ENCODE results near the gene RRBP1.

Gene RRBP1

DNA sequence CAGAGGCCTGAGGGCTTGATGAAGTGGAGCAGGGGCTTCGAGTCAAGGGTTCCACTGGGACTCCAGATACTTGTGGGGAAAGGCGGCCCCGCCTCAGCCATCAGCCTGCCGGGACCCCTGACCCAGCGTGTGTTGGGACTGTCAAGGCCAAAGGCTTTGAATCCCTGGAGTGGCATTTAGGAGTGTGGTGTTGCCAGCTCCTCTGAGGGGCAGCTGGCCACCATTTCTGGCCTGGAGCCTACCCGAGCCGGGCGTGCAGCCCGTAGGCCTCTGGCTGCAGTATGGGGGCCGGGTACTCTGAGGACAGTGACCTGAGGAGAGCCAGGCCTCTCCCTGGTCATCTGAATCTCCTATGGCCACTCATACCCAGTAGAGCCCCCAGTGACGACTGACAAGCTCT lies 40.0 kb downstream of the RRBP1 start:
- Histone ChIP-seq H3K27me3 (ENCODE audit: control insufficient read depth, insufficient read depth, low read length) (no peaks in the 10 kb centered on the region), H3K4me1 (ENCODE audit: control insufficient read depth, low read depth, low read length) (no peaks in the 10 kb centered on the region), H3K9ac (ENCODE audit: low read length) (no peak overlapping the region), H3K4me3 (ENCODE audit: low read length) (no peak overlapping the region), H3K9me3 (ENCODE audit: control insufficient read depth, low read depth, low read length) (no peaks in the 10 kb centered on the region), H3K27ac (ENCODE audit: low read length) (no peak overlapping the region), H3K36me3 (ENCODE audit: control insufficient read depth, low read depth, low read length) (peaks cover 18% of the 10 kb centered on the region)

DNA sequence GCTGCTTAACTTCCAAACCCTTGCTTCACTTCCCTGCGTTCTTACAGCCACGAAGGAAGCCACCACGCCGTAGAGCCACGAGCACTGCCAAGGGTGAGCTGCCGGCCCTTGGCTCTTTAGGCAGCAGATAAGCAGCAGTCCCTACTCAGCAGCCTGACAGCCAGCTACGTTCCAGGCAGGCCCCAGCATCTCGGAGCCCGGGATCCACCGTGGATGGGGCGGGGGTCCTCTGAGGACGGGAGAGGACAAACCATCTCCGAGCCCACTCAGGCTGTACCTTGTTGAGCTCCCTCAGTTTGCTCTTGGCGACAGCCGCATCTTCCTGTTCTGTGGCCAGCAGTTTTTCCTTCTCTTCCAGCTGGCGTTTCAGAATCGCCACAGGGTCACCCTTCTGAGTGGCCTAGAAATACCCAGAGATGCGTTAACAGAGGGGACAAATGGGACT lies 40.5 kb downstream of the RRBP1 start:
- H3K9ac ChIP-seq (ENCODE audit: low read length), result no peak overlapping the region
- H3K36me3 ChIP-seq (ENCODE audit: control insufficient read depth, low read depth, low read length), result peaks cover 18% of the 10 kb centered on the region
- H3K27me3 ChIP-seq (ENCODE audit: control insufficient read depth, insufficient read depth, low read length), result no peaks in the 10 kb centered on the region
- H3K4me1 ChIP-seq (ENCODE audit: control insufficient read depth, low read depth, low read length), result peaks cover 4% of the 10 kb centered on the region
- no peak overlapping the region for H3K27ac ChIP-seq (ENCODE audit: low read length)
- no peaks in the 10 kb centered on the region for H3K9me3 ChIP-seq (ENCODE audit: control insufficient read depth, low read depth, low read length)
- no peak overlapping the region for H3K4me3 ChIP-seq (ENCODE audit: low read length)

- Histone ChIP-seq H3K36me3 (ENCODE audit: control insufficient read depth, low read depth, low read length) (peaks cover 18% of the 10 kb centered on the region), H3K27me3 (ENCODE audit: control insufficient read depth, insufficient read depth, low read length) (no peaks in the 10 kb centered on the region), H3K27ac (ENCODE audit: low read length) (no peak overlapping the region), H3K9me3 (ENCODE audit: control insufficient read depth, low read depth, low read length) (no peaks in the 10 kb centered on the region), H3K4me3 (ENCODE audit: low read length) (no peak overlapping the region), H3K9ac (ENCODE audit: low read length) (no peak overlapping the region), H3K4me1 (ENCODE audit: control insufficient read depth, low read depth, low read length) (peaks cover 7% of the 10 kb centered on the region)
These were observed 41.1 kb downstream of the RRBP1 start for GRCh38 chr20:17640875-17641378.

DNA sequence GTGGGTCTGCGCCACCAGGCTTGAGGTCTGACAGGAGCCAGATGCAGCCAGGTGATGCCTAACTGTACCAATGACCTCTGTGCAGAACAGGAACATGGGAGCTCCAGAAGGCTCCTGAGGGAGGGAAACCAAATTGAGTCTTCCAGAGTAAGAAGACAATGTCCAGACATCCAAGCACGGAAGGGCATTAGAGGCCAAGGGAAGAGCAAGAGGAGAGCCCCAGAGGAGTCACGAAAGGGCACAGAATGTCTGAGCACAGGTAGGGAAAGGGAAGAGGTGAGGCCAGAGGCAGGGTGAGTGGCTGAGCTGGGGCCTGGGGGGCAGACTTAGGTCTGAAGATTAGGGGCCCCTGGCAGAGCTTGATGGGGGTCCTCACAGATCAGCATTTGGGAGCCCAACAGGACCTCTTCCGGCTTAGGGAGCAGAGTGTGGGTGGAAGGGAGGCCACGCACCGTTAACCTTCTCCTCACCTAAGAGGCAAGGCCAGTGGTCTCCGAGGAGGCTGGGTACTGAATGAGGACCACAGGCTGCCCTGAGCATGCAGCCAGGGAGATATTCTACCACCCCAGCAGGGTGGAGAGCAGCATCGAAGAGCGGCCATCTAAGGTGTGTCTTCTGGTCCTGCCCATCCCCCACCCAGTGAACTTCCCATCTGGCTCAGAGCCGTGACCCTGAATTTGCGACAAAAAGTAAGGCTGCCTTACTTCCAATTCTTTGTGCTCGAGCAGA lies 41.7 kb downstream of the RRBP1 start:
- no peak overlapping the region for H3K27ac ChIP-seq (ENCODE audit: low read length)
- no peaks in the 10 kb centered on the region for H3K27me3 ChIP-seq (ENCODE audit: control insufficient read depth, insufficient read depth, low read length)
- peaks cover 19% of the 10 kb centered on the region for H3K36me3 ChIP-seq (ENCODE audit: control insufficient read depth, low read depth, low read length)
- no peak overlapping the region for H3K9ac ChIP-seq (ENCODE audit: low read length)
- peaks cover 7% of the 10 kb centered on the region for H3K4me1 ChIP-seq (ENCODE audit: control insufficient read depth, low read depth, low read length)
- H3K4me3 ChIP-seq (ENCODE audit: low read length), result no peak overlapping the region
- no peaks in the 10 kb centered on the region for H3K9me3 ChIP-seq (ENCODE audit: control insufficient read depth, low read depth, low read length)

DNA sequence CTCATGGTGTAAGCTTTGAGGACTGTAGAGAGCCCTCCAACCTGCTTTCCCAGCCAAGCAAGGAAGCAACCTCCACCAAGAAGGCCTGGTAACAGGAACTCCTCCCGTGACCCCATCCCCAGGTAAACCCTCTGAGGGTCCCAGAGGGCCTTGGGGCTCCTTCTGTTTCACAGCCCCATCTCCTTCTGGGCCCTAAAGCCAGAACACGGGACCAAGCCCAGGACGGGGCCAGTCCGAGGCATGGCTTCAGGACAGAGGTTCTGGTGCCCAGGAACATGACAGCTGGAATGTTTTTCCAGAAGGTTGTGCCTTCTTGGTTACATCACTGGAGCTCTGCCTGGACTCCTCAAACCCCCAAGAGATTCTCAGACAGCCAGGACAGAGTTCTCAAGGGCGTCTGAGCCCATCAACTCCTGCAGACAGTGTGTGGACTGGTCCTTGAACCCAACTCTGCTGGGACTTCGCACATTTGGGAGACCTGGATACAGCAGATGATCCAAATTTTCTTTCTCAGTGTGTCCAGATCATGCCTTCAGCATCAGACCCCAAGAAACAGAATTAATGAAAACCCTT lies 43.1 kb downstream of the RRBP1 start:
- Histone ChIP-seq H3K27me3 (ENCODE audit: control insufficient read depth, insufficient read depth, low read length) (no peaks in the 10 kb centered on the region), H3K4me1 (ENCODE audit: control insufficient read depth, low read depth, low read length) (peaks cover 7% of the 10 kb centered on the region), H3K27ac (ENCODE audit: low read length) (no peak overlapping the region), H3K9me3 (ENCODE audit: control insufficient read depth, low read depth, low read length) (no peaks in the 10 kb centered on the region), H3K9ac (ENCODE audit: low read length) (no peak overlapping the region), H3K4me3 (ENCODE audit: low read length) (no peak overlapping the region), H3K36me3 (ENCODE audit: control insufficient read depth, low read depth, low read length) (peaks cover 30% of the 10 kb centered on the region)

- no peak overlapping the region for H3K4me3 ChIP-seq (ENCODE audit: low read length)
- peaks cover 38% of the 10 kb centered on the region for H3K36me3 ChIP-seq (ENCODE audit: control insufficient read depth, low read depth, low read length)
- no peaks in the 10 kb centered on the region for H3K9me3 ChIP-seq (ENCODE audit: control insufficient read depth, low read depth, low read length)
- H3K27ac ChIP-seq (ENCODE audit: low read length), result no peak overlapping the region
- H3K27me3 ChIP-seq (ENCODE audit: control insufficient read depth, insufficient read depth, low read length), result no peaks in the 10 kb centered on the region
- no peak overlapping the region for H3K9ac ChIP-seq (ENCODE audit: low read length)
- H3K4me1 ChIP-seq (ENCODE audit: control insufficient read depth, low read depth, low read length), result peaks cover 7% of the 10 kb centered on the region
These were observed 43.9 kb downstream of the RRBP1 start for GRCh38 chr20:17637985-17638640.

- Histone ChIP-seq H3K27me3 (ENCODE audit: control insufficient read depth, insufficient read depth, low read length) (no peaks in the 10 kb centered on the region), H3K4me3 (ENCODE audit: low read length) (no peak overlapping the region), H3K9me3 (ENCODE audit: control insufficient read depth, low read depth, low read length) (no peaks in the 10 kb centered on the region), H3K27ac (ENCODE audit: low read length) (no peak overlapping the region), H3K9ac (ENCODE audit: low read length) (no peak overlapping the region), H3K4me1 (ENCODE audit: control insufficient read depth, low read depth, low read length) (peaks cover 7% of the 10 kb centered on the region), H3K36me3 (ENCODE audit: control insufficient read depth, low read depth, low read length) (peaks cover 45% of the 10 kb centered on the region)
These were observed 44.6 kb downstream of the RRBP1 start for GRCh38 chr20:17637413-17637780.

DNA sequence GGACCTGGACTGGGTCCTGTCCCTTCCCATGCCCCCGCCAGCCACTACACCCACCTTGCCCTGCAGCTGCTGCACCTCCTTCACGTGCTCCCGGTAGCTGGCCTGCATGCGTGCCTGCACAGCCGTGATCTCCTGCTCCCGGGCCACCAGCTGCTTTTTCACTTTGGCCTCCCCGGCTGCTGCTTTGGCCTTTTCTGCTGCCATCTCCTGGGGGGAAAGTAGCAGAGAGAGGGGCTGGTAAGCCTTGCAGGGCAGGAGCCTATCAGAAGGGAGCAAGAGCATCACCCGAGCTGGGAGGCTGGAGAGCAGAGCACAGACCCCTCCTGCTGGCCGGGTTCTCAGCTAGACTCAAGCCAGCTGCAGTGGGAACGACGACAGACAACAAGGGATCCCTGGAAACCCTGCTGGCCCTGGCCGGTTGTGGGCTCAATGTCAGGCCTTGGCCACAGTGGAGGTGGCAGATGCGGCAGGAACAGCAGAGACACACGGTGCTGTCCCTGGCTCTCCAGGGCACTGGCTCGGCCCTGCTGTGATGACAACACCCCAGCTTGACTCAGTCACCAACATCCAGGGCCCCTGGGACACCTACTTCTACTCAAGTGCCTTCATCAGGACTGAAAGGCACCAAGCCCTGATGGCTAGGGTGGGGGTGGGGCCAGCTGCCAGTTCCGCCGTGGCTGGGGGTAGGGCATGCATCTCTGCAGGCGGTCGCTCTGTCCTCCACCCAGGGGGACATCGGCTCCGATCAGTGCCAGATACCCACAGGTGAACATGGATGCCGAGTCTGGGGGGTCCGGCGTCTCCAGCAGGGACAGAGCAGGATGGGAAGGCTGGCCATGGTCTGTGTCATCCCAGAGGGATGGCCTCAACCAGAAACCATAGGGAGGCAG lies 45.3 kb downstream of the RRBP1 start:
- no peak overlapping the region for H3K4me3 ChIP-seq (ENCODE audit: low read length)
- no peaks in the 10 kb centered on the region for H3K27me3 ChIP-seq (ENCODE audit: control insufficient read depth, insufficient read depth, low read length)
- peaks cover 46% of the 10 kb centered on the region for H3K36me3 ChIP-seq (ENCODE audit: control insufficient read depth, low read depth, low read length)
- no peaks in the 10 kb centered on the region for H3K9me3 ChIP-seq (ENCODE audit: control insufficient read depth, low read depth, low read length)
- peaks cover 7% of the 10 kb centered on the region for H3K4me1 ChIP-seq (ENCODE audit: control insufficient read depth, low read depth, low read length)
- no peak overlapping the region for H3K9ac ChIP-seq (ENCODE audit: low read length)
- no peak overlapping the region for H3K27ac ChIP-seq (ENCODE audit: low read length)

DNA sequence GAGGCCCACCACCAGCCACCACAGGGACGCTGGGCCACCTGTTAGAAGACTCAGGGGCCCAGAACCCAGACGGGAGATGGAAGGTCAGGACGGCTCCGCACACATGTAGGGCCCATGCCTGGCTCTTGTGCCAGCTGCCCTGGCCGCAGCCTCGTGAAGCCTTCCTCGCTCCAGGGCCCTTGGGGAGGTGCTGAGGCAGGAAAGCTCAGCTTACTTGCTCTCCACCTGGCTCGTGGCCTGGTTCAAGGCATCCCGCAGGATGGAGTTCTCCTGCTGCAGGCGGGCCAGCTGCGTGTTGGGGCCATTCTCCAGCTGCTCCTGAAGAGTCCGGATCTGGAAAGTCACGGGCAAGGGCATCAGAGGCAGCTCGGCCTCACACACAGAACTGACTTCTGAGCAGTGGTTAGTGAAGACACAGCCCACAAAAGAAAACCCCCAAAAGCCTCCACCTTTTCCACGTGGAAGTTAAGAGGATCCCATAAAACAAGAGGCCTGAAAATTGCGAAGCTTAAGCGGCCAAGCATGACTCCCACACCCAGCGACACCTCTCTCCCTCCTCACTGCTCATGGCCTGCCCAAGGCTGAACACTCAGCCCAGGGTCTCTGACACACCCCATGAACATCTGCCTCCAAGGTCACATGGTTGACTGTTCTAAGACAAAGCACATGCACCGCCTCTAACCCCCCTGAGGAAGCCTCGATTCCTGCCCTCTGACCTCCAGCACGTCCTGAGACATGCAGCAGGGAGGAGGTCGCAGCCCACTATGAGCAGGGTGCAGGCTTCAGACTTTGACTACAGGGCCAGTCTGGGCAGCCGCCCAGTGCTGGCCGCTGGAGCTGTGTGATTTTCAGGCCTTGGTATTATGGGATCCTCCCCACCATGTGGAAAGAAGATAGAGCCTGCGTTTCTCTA lies 46.5 kb downstream of the RRBP1 start:
- Histone ChIP-seq H3K9me3 (ENCODE audit: control insufficient read depth, low read depth, low read length) (no peaks in the 10 kb centered on the region), H3K27me3 (ENCODE audit: control insufficient read depth, insufficient read depth, low read length) (no peaks in the 10 kb centered on the region), H3K4me1 (ENCODE audit: control insufficient read depth, low read depth, low read length) (peaks cover 7% of the 10 kb centered on the region), H3K4me3 (ENCODE audit: low read length) (no peak overlapping the region), H3K9ac (ENCODE audit: low read length) (no peak overlapping the region), H3K36me3 (ENCODE audit: control insufficient read depth, low read depth, low read length) (peaks cover 47% of the 10 kb centered on the region), H3K27ac (ENCODE audit: low read length) (no peak overlapping the region)

DNA sequence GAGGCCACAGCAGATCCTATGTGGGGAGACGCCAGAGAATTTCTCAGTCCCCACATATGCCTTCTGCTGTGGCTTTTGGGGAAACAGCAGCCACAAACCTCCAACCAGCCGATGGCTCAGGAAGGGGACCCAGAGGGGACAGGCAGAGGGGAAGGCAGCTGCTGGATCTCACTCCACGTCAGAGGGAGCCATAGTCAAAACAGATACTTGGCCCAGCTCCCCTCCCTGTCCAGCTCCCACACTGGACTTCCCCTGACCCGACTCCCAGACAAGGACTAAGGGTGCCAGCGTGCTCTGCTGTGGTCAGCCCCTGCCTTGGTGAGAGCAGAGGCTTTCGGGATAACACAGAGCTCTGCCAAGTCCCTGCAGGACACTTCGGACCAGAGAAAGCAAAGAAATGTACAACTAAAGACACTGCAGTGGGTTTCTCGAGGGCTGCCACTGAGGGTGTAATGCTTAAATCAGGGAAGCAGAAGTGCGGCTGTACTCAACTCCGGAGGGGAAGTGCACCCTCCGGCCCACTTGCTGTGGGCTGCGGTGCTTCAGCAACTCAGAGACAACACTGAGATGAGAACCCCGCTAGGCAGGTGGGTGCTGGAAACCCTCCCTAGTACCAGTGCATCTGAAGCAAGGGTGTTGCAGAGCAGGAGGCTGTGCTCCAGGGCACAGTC lies 47.2 kb downstream of the RRBP1 start:
- Histone ChIP-seq H3K27ac (ENCODE audit: low read length) (no peak overlapping the region), H3K4me1 (ENCODE audit: control insufficient read depth, low read depth, low read length) (peaks cover 7% of the 10 kb centered on the region), H3K4me3 (ENCODE audit: low read length) (no peak overlapping the region), H3K36me3 (ENCODE audit: control insufficient read depth, low read depth, low read length) (peaks cover 52% of the 10 kb centered on the region), H3K27me3 (ENCODE audit: control insufficient read depth, insufficient read depth, low read length) (no peaks in the 10 kb centered on the region), H3K9ac (ENCODE audit: low read length) (no peak overlapping the region), H3K9me3 (ENCODE audit: control insufficient read depth, low read depth, low read length) (no peaks in the 10 kb centered on the region)
